Gastrocnemius medialis (tissue), 4 donors: Measurements from ENCODE around the gene IL20.

Experiments
- CTCF ChIP-seq, 5 experiments: fragments of 450-650 bp in 3 of 5; fragments of 200-600 bp in 2 of 5; sonication (generic) in 2 of 5; IDR thresholded peaks in 4 of 5; conservative IDR thresholded peaks in 1 of 5; 1 replicate in 4 of 5; 2 replicates in 1 of 5; pipeline ENCODE4 v1.5.1; 2016 to 2019; ENCODE audit warnings: antibody characterized with exemption in 5 of 5, mild to moderate bottlenecking in 3 of 5, moderate library complexity in 3 of 5
- POLR2A ChIP-seq, 2 donors: fragments of 450-650 bp; IDR thresholded peaks; one replicate each; pipeline ENCODE4 v1.6.1; 2017; ENCODE audit warnings: antibody characterized with exemption in 2 of 2, mild to moderate bottlenecking in 2 of 2, moderate library complexity in 2 of 2

GRCh38 chr1:206902702-206903101 lies 37.3 kb downstream of the IL20 start:
- TF ChIP-seq CTCF (IDR thresholded peaks at IDR 0.05 in 4 of 5, conservative IDR thresholded peaks at IDR 0.05 in 1 of 5), result no peak
- TF ChIP-seq POLR2A (IDR thresholded peaks at IDR 0.05), result no peak
